Hepatocyte (in vitro differentiated cells): ENCODE measurements around the gene PRICKLE3.

Experiments
- CTCF ChIP-seq: fragments of 200-600 bp; sonication (generic); IDR thresholded peaks from 2 replicates; pipeline ENCODE4 v1.5.1; 2016; ENCODE audit warnings: antibody characterized with exemption, mild to moderate bottlenecking; ENCODE audit not compliant: poor library complexity
- EZH2phosphoT487 ChIP-seq: fragments of 200-600 bp; sonication (generic); IDR thresholded peaks from one replicate; pipeline ENCODE4 v1.6.1; 2018; ENCODE audit warnings: antibody characterized with exemption, mild to moderate bottlenecking, low read depth, moderate library complexity; ENCODE audit not compliant: unreplicated experiment, severe bottlenecking

DNA sequence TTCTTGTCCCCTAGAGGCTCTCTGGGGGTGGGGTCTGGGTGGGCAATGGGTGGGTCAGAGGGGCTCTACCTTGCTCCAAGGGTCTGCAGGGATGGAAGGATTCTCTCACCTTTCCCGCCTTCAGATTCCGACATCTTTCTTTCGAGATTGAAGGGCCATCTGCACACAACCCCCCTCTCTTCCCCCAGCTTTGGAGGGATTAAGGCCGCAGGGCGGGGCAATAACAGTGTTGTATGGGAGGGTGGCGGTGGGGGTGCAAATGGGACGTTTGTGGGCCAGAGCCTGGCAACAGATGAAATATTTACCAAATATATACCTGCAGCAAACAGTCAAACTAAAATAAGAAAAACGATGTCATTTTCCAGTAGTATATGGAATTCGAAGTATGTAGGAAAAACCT is 47.0 kb upstream of the PRICKLE3 start, which contains the start of gene CACNA1F:
- TF ChIP-seq CTCF (no peak), EZH2phosphoT487 (no peak)
